Gastrocnemius medialis (tissue), 4 donors: ENCODE data around the gene RNF31. TPM values are rescaled to one million over a fixed set of nuclear protein-coding genes. Genes with fewer than 3 reads are reported as not detected.
"Not testable (repeated sequence)": the region's sequence is repeated elsewhere in the genome, so short reads cannot be mapped to it uniquely, and the experiment has no call there.

Experiments
- ATAC-seq, 2 donors: fragments of 150-250 bp; one replicate each; pipeline ENCODE4 v1.9.1; 2016
- DNase-seq, 2 donors: peaks; one replicate each; pipeline ENCODE4 v3.0.0-alpha.2; 2019
- H3K27ac ChIP-seq, 4 donors: fragments of 200-600 bp; sonication (generic); 1 replicate in 1 of 4; 2 replicates in 3 of 4; pipeline ENCODE4 v1.5.1; 2016 to 2018; ENCODE audit warnings: mild to moderate bottlenecking in 2 of 4, moderate library complexity in 1 of 4
- H3K27me3 ChIP-seq, 3 donors: fragments of 200-600 bp; sonication (generic) in 2 of 3; 1 replicate in 1 of 3; 2 replicates in 2 of 3; pipeline versions ENCODE4 v1.5.1 to v1.6.0; 2016 to 2019; ENCODE audit warnings: mild to moderate bottlenecking in 1 of 3, moderate library complexity in 1 of 3
- H3K36me3 ChIP-seq, 2 donors: fragments of 200-600 bp; sonication (generic) in 1 of 2; one replicate each; pipeline ENCODE4 v1.5.1; 2017 to 2018
- H3K4me1 ChIP-seq, 2 donors: fragments of 200-600 bp; sonication (generic) in 1 of 2; one replicate each; pipeline ENCODE4 v1.5.1; 2016 to 2017; ENCODE audit warnings: mild to moderate bottlenecking in 2 of 2
- H3K4me3 ChIP-seq, 4 donors: fragments of 200-600 bp; sonication (generic) in 3 of 4; 1 replicate in 1 of 4; 2 replicates in 3 of 4; pipeline ENCODE4 v1.5.1; 2016 to 2019; ENCODE audit warnings: mild to moderate bottlenecking in 2 of 4
- H3K9me3 ChIP-seq, 3 donors: fragments of 200-600 bp; sonication (generic) in 2 of 3; 1 replicate in 1 of 3; 2 replicates in 2 of 3; pipeline ENCODE4 v1.5.1; 2016 to 2019
- POLR2A ChIP-seq, 2 donors: fragments of 450-650 bp; IDR thresholded peaks; one replicate each; pipeline ENCODE4 v1.6.1; 2017; ENCODE audit warnings: antibody characterized with exemption in 2 of 2, mild to moderate bottlenecking in 2 of 2, moderate library complexity in 2 of 2
- in situ Hi-C, 4 donors: fragments of 200-750 bp; cut with MboI; loops; one replicate each; pipeline versions ENCODE4 v1.15.0 to v1.8.0; 2017; ENCODE audit warnings: low sequenced_read_pairs in 4 of 4
- intact Hi-C: fragments of 100-400 bp; cut with DNase I; formaldehyde crosslinking; loops from one replicate; pipeline ENCODE4 v1.15.1; 2023; ENCODE audit warnings: low total_unique reads
- total RNA-seq, 4 donors: library from RNA; depleted of rRNA; stranded (reverse); fragments of >200 nt; gene quantifications; one replicate each; pipeline versions ENCODE4 v1.1.0 to v1.2.3, GENCODE V29; 2016
- TF ChIP-seq, protein P1 (sequence below), 5 experiments: fragments of 450-650 bp in 3 of 5; fragments of 200-600 bp in 2 of 5; sonication (generic) in 2 of 5; IDR thresholded peaks in 4 of 5; conservative IDR thresholded peaks in 1 of 5; 1 replicate in 4 of 5; 2 replicates in 1 of 5; pipeline ENCODE4 v1.5.1; 2016 to 2019; ENCODE audit warnings: antibody characterized with exemption in 5 of 5, mild to moderate bottlenecking in 3 of 5, moderate library complexity in 3 of 5

The RNF31 gene
- total RNA-seq, 4 donors from 2014 or later: 63.3 to 140 (median 82.4) TPM

DNA sequence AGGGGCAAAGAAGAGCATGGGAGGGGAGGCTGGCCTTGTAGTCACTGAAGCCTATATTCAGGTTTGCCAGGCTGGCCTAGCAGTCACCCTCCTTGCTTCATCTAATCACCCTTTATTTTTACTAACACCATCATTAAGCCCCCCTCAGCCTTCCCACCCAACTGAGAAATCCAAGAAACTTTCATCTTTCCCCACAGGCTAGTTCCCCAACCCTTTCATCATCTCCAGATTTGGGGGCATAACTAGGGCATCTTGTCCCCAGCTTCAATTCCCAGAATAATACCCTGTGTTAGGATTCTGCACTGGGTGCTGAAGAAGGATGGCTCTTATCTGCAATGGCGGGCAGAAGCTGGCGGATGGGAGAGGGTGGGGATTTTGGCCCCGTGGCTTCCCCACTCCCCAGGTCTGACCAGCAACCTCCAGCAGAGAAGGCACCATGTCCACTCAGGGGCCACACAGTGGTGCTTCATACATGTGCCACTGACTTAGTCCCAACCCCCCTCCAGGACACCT is 46.3 kb upstream of the RNF31 start:
- in situ Hi-C loops: no loop called here
- no peak for DNase-seq
- TF ChIP-seq, protein P1, sequence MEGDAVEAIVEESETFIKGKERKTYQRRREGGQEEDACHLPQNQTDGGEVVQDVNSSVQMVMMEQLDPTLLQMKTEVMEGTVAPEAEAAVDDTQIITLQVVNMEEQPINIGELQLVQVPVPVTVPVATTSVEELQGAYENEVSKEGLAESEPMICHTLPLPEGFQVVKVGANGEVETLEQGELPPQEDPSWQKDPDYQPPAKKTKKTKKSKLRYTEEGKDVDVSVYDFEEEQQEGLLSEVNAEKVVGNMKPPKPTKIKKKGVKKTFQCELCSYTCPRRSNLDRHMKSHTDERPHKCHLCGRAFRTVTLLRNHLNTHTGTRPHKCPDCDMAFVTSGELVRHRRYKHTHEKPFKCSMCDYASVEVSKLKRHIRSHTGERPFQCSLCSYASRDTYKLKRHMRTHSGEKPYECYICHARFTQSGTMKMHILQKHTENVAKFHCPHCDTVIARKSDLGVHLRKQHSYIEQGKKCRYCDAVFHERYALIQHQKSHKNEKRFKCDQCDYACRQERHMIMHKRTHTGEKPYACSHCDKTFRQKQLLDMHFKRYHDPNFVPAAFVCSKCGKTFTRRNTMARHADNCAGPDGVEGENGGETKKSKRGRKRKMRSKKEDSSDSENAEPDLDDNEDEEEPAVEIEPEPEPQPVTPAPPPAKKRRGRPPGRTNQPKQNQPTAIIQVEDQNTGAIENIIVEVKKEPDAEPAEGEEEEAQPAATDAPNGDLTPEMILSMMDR (IDR thresholded peaks at IDR 0.05 in 4 of 5, conservative IDR thresholded peaks at IDR 0.05 in 1 of 5): no peak
- no peak for TF ChIP-seq POLR2A (IDR thresholded peaks at IDR 0.05)
- Histone ChIP-seq H3K9me3 (no peaks in the 10 kb centered on the region), H3K4me1 (no peaks in the 10 kb centered on the region), H3K4me3 (no peak overlapping the region), H3K27ac (no peak overlapping the region), H3K36me3 (no peaks in the 10 kb centered on the region), H3K27me3 (no peaks in the 10 kb centered on the region)
- no peak for ATAC-seq
- intact Hi-C loops: no loop called here

DNA sequence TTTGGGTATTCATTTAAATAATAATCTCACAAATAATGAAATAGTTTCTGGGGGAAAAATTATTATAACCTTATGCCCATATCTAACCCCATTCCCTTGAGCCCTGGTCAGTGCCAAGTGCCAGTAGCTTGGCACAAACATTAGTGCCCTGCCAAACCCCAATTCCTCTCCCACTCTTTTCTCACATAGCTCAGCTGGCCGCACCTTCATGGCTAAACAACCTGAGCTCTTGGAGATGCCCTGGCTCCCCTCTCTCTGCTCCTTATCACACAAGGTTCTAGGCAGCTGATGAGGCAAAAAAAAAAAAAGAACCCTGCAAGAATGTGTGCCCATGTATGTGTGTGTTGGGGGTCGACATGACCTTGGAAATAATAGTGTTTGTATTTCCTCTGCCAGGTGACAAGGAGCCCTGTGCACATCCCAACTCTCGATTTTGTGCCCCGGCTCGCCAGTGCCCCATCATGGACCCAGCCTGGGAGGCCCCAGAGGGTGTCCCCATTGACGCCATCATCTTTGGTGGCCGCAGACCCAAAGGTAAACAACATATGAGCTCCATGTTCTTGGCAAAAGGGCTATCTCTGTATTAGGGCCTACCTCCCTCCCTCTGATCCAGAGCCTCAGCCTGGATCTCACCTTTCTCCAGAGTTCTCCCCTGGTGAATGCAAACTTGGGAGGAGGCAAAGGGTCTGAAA is 44.8 kb upstream of the RNF31 start:
- Histone ChIP-seq H3K27ac (no peak overlapping the region), H3K4me1 (no peaks in the 10 kb centered on the region), H3K4me3 (no peak overlapping the region), H3K36me3 (no peaks in the 10 kb centered on the region), H3K9me3 (no peaks in the 10 kb centered on the region), H3K27me3 (no peaks in the 10 kb centered on the region)
- TF ChIP-seq POLR2A (IDR thresholded peaks at IDR 0.05): no peak
- TF ChIP-seq, protein P1 (IDR thresholded peaks at IDR 0.05 in 4 of 5, conservative IDR thresholded peaks at IDR 0.05 in 1 of 5): no peak
- intact Hi-C loops (no loop called here), in situ Hi-C loops (no loop called here)
- DNase-seq (no peak), ATAC-seq (no peak)

DNA sequence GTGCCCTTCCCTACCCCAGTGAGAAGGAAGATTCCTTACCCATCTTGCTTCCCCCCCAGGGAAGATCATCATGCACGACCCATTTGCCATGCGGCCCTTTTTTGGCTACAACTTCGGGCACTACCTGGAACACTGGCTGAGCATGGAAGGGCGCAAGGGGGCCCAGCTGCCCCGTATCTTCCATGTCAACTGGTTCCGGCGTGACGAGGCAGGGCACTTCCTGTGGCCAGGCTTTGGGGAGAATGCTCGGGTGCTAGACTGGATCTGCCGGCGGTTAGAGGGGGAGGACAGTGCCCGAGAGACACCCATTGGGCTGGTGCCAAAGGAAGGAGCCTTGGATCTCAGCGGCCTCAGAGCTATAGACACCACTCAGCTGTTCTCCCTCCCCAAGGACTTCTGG is 43.8 kb upstream of the RNF31 start:
- H3K4me3 ChIP-seq: no peak overlapping the region
- intact Hi-C loops: no loop called here
- DNase-seq: no peak
- TF ChIP-seq, protein P1 (IDR thresholded peaks at IDR 0.05 in 4 of 5, conservative IDR thresholded peaks at IDR 0.05 in 1 of 5): no peak
- no peak for TF ChIP-seq POLR2A (IDR thresholded peaks at IDR 0.05)
- H3K9me3 ChIP-seq: no peaks in the 10 kb centered on the region
- no peaks in the 10 kb centered on the region for H3K27me3 ChIP-seq
- no peaks in the 10 kb centered on the region for H3K36me3 ChIP-seq
- H3K4me1 ChIP-seq: peaks cover 0 to 2% of the 10 kb centered on the region in 2 donors
- H3K27ac ChIP-seq: no peak overlapping the region
- in situ Hi-C loops: no loop called here
- ATAC-seq: no peak

DNA sequence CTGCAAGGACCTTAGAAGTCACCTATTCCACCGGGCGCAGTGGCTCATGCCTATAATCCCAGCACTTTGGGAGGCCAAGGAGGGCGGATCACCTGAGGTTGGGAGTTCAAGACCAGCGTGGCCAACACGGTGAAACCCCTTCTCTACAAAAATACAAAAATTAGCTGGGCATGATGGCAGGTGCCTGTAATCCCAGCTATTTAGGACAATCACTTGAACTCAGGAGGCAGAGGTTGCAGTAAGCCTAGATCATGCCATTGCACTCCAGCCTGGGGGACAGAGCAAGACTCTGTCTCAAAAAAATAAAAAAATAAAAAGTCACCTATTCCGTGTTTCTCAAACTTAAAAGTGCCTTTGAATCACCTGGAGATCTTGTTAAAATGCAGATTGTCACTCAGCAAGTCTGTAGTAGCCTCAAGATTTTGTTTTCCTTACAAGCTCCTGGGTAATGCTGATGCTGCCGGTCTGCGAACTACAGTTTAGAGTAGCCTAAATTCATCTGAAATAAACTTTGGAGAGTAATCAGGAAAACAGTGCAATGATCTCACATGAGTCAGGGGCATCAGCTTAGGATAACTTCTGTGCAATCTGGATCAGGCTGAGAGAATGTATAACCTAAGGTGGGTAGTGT is 41.6 kb upstream of the RNF31 start:
- H3K27ac ChIP-seq: not testable (repeated sequence)

DNA sequence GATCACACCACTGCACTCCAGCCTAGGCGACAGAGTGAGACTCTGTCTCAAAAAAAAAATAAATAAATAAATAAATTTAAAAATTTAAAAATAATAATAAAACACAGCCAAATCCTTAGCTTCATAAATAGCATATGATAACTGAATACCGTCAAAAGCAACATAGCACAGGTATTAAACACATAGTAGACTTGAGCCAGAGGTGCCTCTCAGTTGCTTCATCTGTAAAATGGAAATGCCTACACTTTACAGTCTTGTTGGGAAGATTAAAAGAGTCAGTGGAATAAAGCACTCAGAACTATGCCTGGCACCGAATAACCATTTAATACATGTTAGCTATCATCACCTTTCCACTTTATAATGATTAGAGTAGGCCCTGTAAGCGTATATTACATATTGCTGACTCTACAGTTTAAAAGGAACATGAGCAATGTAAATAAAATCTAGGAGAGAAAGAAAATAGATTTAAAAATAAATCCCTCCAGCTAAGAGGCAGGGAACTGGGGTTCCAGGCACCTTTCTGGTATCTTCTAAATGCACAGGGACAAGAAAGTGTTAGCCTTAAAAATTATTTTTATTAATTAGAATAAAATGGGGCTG is 40.5 kb upstream of the RNF31 start:
- no peaks in the 10 kb centered on the region for H3K36me3 ChIP-seq
- DNase-seq: no peak
- H3K27me3 ChIP-seq: no peaks in the 10 kb centered on the region
- no peak overlapping the region for H3K4me3 ChIP-seq
- no peak for ATAC-seq
- H3K4me1 ChIP-seq: peaks cover 7 to 9% of the 10 kb centered on the region in 2 donors
- intact Hi-C loops (loop anchor here (5.0 kb wide), 1 partner anchor 474 kb away; no protein-coding TSS in a partner anchor), in situ Hi-C loops (loop anchor here in 1 of 4 donors (5.0 kb wide), 1 partner anchor 49 kb away; no protein-coding TSS in a partner anchor)
- no peak for TF ChIP-seq POLR2A (IDR thresholded peaks at IDR 0.05)
- TF ChIP-seq, protein P1 (IDR thresholded peaks at IDR 0.05 in 4 of 5, conservative IDR thresholded peaks at IDR 0.05 in 1 of 5): no peak
- no peaks in the 10 kb centered on the region for H3K9me3 ChIP-seq
- no peak overlapping the region for H3K27ac ChIP-seq

More for the DNA sequence above, 41.6 kb upstream of the RNF31 start:
- H3K36me3 ChIP-seq, H3K9me3 ChIP-seq, ATAC-seq, DNase-seq, H3K4me3 ChIP-seq, H3K27me3 ChIP-seq, H3K4me1 ChIP-seq: not testable (repeated sequence)
- in situ Hi-C loops (loop anchor here in 1 of 4 donors (5.0 kb wide), 1 partner anchor 48 kb away; no protein-coding TSS in a partner anchor), intact Hi-C loops (loop anchor here (5.0 kb wide), 1 partner anchor 473 kb away; no protein-coding TSS in a partner anchor)
